ENCODE measurements around the gene MRE11. TPM values are rescaled to one million over a fixed set of nuclear protein-coding genes. Genes with fewer than 3 reads are reported as not detected.
"Not testable (repeated sequence)": the region's sequence is repeated elsewhere in the genome, so short reads cannot be mapped to it uniquely, and the experiment has no call there.

MRE11 gene
- total RNA-seq, 8 experiments from 2014 or later = 6.0 to 38.1 (median 10.8) TPM

GRCh38 chr11:94401773-94402265 lies 91.8 kb downstream of the MRE11 start:
- Histone ChIP-seq H3K4me1 (replicated peaks in 1 of 2) (peaks cover 7 to 9% of the 10 kb centered on the region in 2 donors), H3K4me3 (peak overlapping the region; percentile 42 to 51 (median 43)), H3K27ac (no peak overlapping the region)
- 17 to 90% (median 59%) methylated on average over 1 to 8 of the region's 10 CpGs; no CpG with 5 or more reads in 3 of the 10 experiments for WGBS, 10 experiments
- no peak for ATAC-seq (replicated peaks in 6 of 8)
- in situ Hi-C loops (cut with MboI; ENCODE audit: low pct_unique_long_range_greater_than_20kb in 2 of 9, low sequenced_read_pairs in 9 of 9, unreplicated experiment in 9 of 9) = no loop called here

DNA sequence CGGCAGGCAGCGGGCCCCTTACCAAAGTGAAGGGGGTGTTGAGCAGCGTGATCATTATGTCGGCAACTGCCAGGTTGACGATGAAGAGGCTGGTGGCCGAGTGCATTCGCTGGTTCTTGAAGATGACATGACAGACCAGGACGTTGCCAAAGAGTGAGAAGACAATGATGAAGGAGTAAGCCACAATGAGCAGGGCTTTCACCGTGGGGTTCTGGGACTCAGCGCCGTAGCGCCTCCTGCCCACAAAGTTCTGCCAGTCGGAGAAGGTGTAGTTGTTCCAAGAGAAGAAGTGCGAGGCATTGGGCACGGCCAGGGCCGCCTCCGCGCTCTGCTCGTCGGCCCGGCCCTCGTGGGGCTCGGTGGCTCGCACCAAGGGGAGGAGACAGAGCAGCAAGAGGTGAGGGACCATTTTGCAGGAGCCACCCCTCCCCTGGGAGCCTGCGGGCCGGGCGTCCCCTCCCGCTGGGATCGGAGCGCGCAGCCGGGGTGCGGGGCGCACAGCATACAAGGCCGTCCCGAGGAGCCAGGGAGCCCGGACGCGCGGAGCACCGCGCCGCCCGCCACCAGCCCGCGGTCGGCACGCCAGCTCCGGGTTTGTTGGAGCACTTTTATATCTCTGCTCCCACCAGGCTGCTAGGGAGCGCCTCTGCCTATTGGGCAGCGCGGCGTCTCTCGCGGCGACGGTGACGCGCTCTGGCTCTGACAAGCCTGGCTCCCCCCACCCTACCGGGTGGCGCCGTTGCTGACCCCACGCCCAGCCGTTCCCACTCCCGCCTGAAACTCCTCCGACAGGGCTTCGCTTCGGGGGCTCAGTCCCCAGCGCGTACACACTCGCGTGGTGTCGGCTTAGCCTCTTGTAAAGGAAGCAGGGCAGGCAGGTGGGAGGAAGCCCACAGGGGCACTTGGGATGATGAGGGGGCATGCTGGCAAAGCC lies 92.5 kb downstream of the MRE11 start, which contains the start of gene GPR83:
TSS of gene GPR83 (minus strand) at position 581 of the 934 bp plus-strand sequence. CDS start at position 409, 172 bp downstream.
- peaks cover 7 to 9% of the 10 kb centered on the region in 2 donors for H3K4me1 ChIP-seq (replicated peaks in 1 of 2)
- WGBS, 10 experiments = 2 to 61% (median 14%) methylated on average over 4 to 17 of the region's 73 CpGs; no CpG with 5 or more reads in 1 of the 10 experiments
- ATAC-seq (replicated peaks in 6 of 8) = peak; percentile 73 to 92 (median 89)
- no peak within 1 kb of the TSS for H3K27ac ChIP-seq
- H3K4me3 ChIP-seq = peak within 1 kb of the TSS; percentile 42 to 51 (median 43)
- in situ Hi-C loops (cut with MboI; ENCODE audit: low pct_unique_long_range_greater_than_20kb in 2 of 9, low sequenced_read_pairs in 9 of 9, unreplicated experiment in 9 of 9) = no loop called here

GRCh38 chr11:94400457-94400838 lies 93.2 kb downstream of the MRE11 start:
- Histone ChIP-seq H3K27ac (no peak overlapping the region), H3K4me1 (replicated peaks in 1 of 2) (peaks cover 7 to 9% of the 10 kb centered on the region in 2 donors), H3K4me3 (peak overlapping the region; percentile 42 to 51 (median 43))
- no peak for ATAC-seq (replicated peaks in 6 of 8)
- WGBS, 10 experiments = 9 to 73% (median 49%) methylated on average over 2 to 4 of the region's 4 CpGs
- in situ Hi-C loops (cut with MboI; ENCODE audit: low pct_unique_long_range_greater_than_20kb in 2 of 9, low sequenced_read_pairs in 9 of 9, unreplicated experiment in 9 of 9) = no loop called here

DNA sequence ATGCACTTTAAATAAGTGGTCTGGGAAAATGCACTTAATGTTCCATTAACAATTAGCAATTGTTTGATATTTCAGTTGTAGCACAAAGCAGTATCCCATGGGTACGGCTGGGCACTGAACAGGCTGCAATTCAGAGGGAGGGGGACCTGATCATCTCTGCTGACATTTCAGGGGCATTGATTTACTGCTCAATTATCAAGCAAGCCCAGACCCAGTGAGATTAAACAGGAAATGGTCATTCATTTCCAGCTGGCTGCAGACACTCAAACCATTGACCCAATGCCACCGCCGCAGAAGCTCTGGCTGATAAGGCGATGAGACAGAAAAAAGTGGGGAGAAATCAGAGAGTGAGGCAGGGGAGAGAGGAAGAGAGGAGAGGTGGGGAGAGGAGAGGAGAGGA lies 93.6 kb downstream of the MRE11 start:
- no peak overlapping the region for H3K27ac ChIP-seq
- ATAC-seq (replicated peaks in 6 of 8) = peak in 2 of 8 experiments; percentile 6 to 14
- peaks cover 4 to 9% of the 10 kb centered on the region in 2 donors for H3K4me1 ChIP-seq (replicated peaks in 1 of 2)
- in situ Hi-C loops (cut with MboI; ENCODE audit: low pct_unique_long_range_greater_than_20kb in 2 of 9, low sequenced_read_pairs in 9 of 9, unreplicated experiment in 9 of 9) = no loop called here
- H3K4me3 ChIP-seq = peak overlapping the region in 4 of 5 donors; percentile 42 to 51 (median 44)
- 38 to 88% (median 72%) methylated on average over 3 to 4 of the region's 4 CpGs; no CpG with 5 or more reads in 2 of the 10 experiments for WGBS, 10 experiments

DNA sequence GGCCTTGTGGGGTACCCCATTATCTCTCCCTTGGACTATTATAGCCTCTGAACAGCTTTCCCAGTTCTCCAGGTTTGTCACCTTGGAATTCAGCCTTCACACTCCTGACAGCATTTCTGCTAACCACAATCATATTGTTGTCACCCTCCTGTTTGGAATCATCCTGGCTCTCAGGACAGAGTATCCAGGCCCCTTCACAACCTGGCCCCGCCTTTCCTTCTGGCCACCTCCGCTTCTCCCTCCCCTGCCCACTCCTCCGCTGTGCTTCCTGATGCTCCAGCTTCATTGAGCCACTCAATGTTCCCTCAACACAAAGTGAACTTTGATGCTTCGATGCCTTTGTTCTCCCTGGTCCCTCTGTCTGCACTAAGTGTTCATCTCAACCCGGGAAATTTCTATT lies 95.5 kb downstream of the MRE11 start:
- H3K27ac ChIP-seq = no peak overlapping the region
- 33 to 92% (median 84%) methylated on average over 2 to 5 of the region's 5 CpGs; no CpG with 5 or more reads in 5 of the 10 experiments for WGBS, 10 experiments
- no peak overlapping the region for H3K4me3 ChIP-seq
- no peak for ATAC-seq (replicated peaks in 6 of 8)
- peaks cover 0 to 7% of the 10 kb centered on the region in 2 donors for H3K4me1 ChIP-seq (replicated peaks in 1 of 2)
- in situ Hi-C loops (cut with MboI; ENCODE audit: low pct_unique_long_range_greater_than_20kb in 2 of 9, low sequenced_read_pairs in 9 of 9, unreplicated experiment in 9 of 9) = no loop called here

GRCh38 chr11:94396282-94396681 lies 97.4 kb downstream of the MRE11 start:
- H3K4me3 ChIP-seq = no peak overlapping the region
- in situ Hi-C loops (cut with MboI; ENCODE audit: low pct_unique_long_range_greater_than_20kb in 2 of 9, low sequenced_read_pairs in 9 of 9, unreplicated experiment in 9 of 9) = no loop called here

DNA sequence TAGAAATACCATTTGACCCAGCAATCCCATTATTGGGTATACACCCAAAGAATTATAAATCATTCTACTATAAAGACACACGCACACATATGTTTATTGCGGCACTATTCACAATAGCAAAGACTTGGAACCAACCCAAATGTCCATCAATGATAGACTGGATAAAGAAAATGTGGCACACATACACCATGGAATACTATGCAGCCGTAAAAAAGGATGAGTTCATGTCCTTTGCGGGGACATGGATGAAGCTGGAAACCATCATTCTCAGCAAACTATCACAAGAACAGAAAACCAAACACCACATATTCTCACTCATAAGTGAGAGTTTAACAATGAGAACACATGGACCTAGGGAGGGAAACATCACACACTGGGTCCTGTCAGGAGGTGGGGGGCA lies 101.7 kb downstream of the MRE11 start:
- 0% methylated on average over 1 of the region's 4 CpGs; no CpG with 5 or more reads in 9 of the 10 experiments for WGBS, 10 experiments
- in situ Hi-C loops (cut with MboI; ENCODE audit: low pct_unique_long_range_greater_than_20kb in 2 of 9, low sequenced_read_pairs in 9 of 9, unreplicated experiment in 9 of 9); ATAC-seq (replicated peaks in 6 of 8); H3K4me3 ChIP-seq; H3K27ac ChIP-seq; H3K4me1 ChIP-seq (replicated peaks in 1 of 2): not testable (repeated sequence)

More at GRCh38 chr11:94396282-94396681, 97.4 kb downstream of the MRE11 start:
- Histone ChIP-seq H3K4me1 (replicated peaks in 1 of 2) (peaks cover 0 to 4% of the 10 kb centered on the region in 2 donors), H3K27ac (no peak overlapping the region)
- WGBS, 10 experiments = 17 to 100% (median 69%) methylated on average over 1 to 3 of the region's 5 CpGs; no CpG with 5 or more reads in 7 of the 10 experiments
- no peak for ATAC-seq (replicated peaks in 6 of 8)

DNA sequence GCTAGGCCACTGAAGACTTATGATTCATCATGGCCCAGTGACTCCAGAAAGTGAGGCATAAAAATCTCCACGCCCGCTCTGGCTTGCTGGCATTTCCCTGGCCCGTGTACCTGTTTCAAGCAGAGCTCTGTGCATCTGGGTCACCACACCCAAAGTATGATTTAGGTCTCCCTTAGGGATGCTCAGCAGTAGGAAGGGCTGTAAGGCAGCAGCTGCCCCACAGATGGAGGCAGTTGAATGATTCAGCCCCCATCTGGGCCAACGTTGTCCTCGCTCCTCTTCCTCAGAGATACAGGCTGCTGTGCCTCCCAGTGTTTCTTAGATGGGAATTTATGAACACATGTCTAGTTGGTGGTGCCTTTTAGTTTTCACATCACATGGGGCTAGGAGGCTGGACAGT lies 114.0 kb downstream of the MRE11 start:
- H3K4me1 ChIP-seq (replicated peaks in 1 of 2) = no peaks in the 10 kb centered on the region
- H3K4me3 ChIP-seq = no peak overlapping the region
- WGBS, 10 experiments = 0 to 96% (median 82%) methylated on average over 1 to 5 of the region's 5 CpGs; no CpG with 5 or more reads in 3 of the 10 experiments
- ATAC-seq (replicated peaks in 6 of 8) = peak in 1 of 8 experiments; percentile 91
- in situ Hi-C loops (cut with MboI; ENCODE audit: low pct_unique_long_range_greater_than_20kb in 2 of 9, low sequenced_read_pairs in 9 of 9, unreplicated experiment in 9 of 9) = no loop called here
- H3K27ac ChIP-seq = no peak overlapping the region

GRCh38 chr11:94376841-94377240 lies 116.8 kb downstream of the MRE11 start:
- no peak for ATAC-seq (replicated peaks in 6 of 8)

DNA sequence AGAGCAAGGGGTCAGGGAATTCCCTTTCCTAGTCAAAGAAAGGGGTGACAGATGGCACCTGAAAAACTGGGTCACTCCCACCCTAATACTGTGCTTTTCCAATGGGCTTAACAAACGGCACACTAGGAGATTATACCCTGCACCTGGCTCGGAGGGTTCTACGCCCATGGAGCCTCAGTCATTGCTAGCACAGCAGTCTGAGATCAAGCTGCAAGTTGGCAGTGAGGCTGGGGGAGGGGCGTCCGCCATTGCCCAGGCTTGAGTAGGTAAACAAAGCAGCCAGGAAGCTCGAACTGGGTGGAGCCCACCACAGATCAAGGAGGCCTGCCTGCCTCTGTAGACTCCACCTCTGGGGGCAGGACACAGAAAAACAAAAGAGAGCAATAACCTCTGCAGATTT lies 123.1 kb downstream of the MRE11 start:
- H3K27ac ChIP-seq; in situ Hi-C loops (cut with MboI; ENCODE audit: low pct_unique_long_range_greater_than_20kb in 2 of 9, low sequenced_read_pairs in 9 of 9, unreplicated experiment in 9 of 9); ATAC-seq (replicated peaks in 6 of 8); H3K4me1 ChIP-seq (replicated peaks in 1 of 2); H3K4me3 ChIP-seq: not testable (repeated sequence)
- WGBS, 10 experiments = 27 to 100% (median 59%) methylated on average over 1 to 3 of the region's 6 CpGs; no CpG with 5 or more reads in 6 of the 10 experiments

More at GRCh38 chr11:94376841-94377240, 116.8 kb downstream of the MRE11 start:
- no peak overlapping the region for H3K4me3 ChIP-seq
- no peaks in the 10 kb centered on the region for H3K4me1 ChIP-seq (replicated peaks in 1 of 2)
- in situ Hi-C loops (cut with MboI; ENCODE audit: low pct_unique_long_range_greater_than_20kb in 2 of 9, low sequenced_read_pairs in 9 of 9, unreplicated experiment in 9 of 9) = no loop called here
- no peak overlapping the region for H3K27ac ChIP-seq
- WGBS, 10 experiments = 40 to 100% (median 100%) methylated on average over 1 of the region's 1 CpG; no CpG with 5 or more reads in 5 of the 10 experiments

Other genes starting within 250 kb of the MRE11 start
- gene IZUMO1R, start 189.3 kb downstream of the MRE11 start, total RNA-seq = not detected
- gene GPR83, start 92.4 kb downstream of the MRE11 start, total RNA-seq = 1 to 10 TPM in 6 of 8 experiments, under 1 TPM in 1, not detected in 1; 0.21 to 8.6 (median 1.8) TPM
- 10 to 100 TPM; 12.1 to 21.2 (median 15.5) TPM for gene ANKRD49, start 140 bp upstream of the MRE11 start, total RNA-seq
- under 1 TPM in 1 of 8 experiments, not detected in 7; 1.00 TPM for gene C11orf97, start 18.6 kb upstream of the MRE11 start, total RNA-seq
- 1 to 10 TPM in 7 of 8 experiments, under 1 TPM in 1; 0.81 to 6.5 (median 1.7) TPM for gene FUT4, start 50.1 kb upstream of the MRE11 start, total RNA-seq
- 1 to 10 TPM in 2 of 8 experiments, under 1 TPM in 6; 0.43 to 4.5 (median 0.76) TPM for gene PIWIL4, start 73.5 kb upstream of the MRE11 start, total RNA-seq